ENCODE results near the gene BICDL2.

BICDL2 gene

GRCh38 chr16:3007059-3007956, 29.4 kb downstream of the BICDL2 start:
- FAIRE-seq = no peak

GRCh38 chr16:3004781-3005284, 31.9 kb downstream of the BICDL2 start:
- no peak for FAIRE-seq

GRCh38 chr16:3004319-3004718, 32.4 kb downstream of the BICDL2 start:
- no peak for FAIRE-seq

GRCh38 chr16:3003582-3004270, 33.0 kb downstream of the BICDL2 start:
- peak; percentile 93 for FAIRE-seq

GRCh38 chr16:3001316-3001715, 35.4 kb downstream of the BICDL2 start:
- no peak for FAIRE-seq

- no peak for FAIRE-seq
Measured at GRCh38 chr16:3000540-3000939, 36.2 kb downstream of the BICDL2 start.

GRCh38 chr16:2999929-3000328, 36.8 kb downstream of the BICDL2 start:
- FAIRE-seq = no peak

GRCh38 chr16:2996298-2996697, 40.4 kb downstream of the BICDL2 start:
- no peak for FAIRE-seq

- FAIRE-seq = no peak
Measured at GRCh38 chr16:2992383-2993081, 44.2 kb downstream of the BICDL2 start.

GRCh38 chr16:2991566-2992261, 45.0 kb downstream of the BICDL2 start:
- FAIRE-seq = no peak

- no peak for FAIRE-seq
Measured at GRCh38 chr16:2990891-2991290, 45.9 kb downstream of the BICDL2 start.

- FAIRE-seq = no peak
Measured at GRCh38 chr16:2988590-2989099, 48.1 kb downstream of the BICDL2 start.

GRCh38 chr16:2987833-2988232, 48.9 kb downstream of the BICDL2 start:
- no peak for FAIRE-seq

GRCh38 chr16:2987286-2987685, 49.5 kb downstream of the BICDL2 start:
- FAIRE-seq = no peak

- FAIRE-seq = no peak
Measured at GRCh38 chr16:2986623-2987188, 50.0 kb downstream of the BICDL2 start.

GRCh38 chr16:2985893-2986355, 50.8 kb downstream of the BICDL2 start:
- FAIRE-seq = no peak

- no peak for FAIRE-seq
Measured at GRCh38 chr16:2985462-2985861, 51.3 kb downstream of the BICDL2 start.

- FAIRE-seq = no peak
Measured at GRCh38 chr16:2983706-2984136, 53.0 kb downstream of the BICDL2 start.

- FAIRE-seq = no peak
Measured at GRCh38 chr16:2982402-2982801, 54.3 kb downstream of the BICDL2 start.

GRCh38 chr16:2981899-2982250, 54.9 kb downstream of the BICDL2 start:
- no peak for FAIRE-seq

GRCh38 chr16:2981177-2981898, 55.4 kb downstream of the BICDL2 start:
- FAIRE-seq = no peak
